ENCODE measurements around the gene ATP2B2.

ATP2B2 gene

GRCh38 chr3:10423171-10423882 lies 82.1 kb downstream of the ATP2B2 start (continued):
- no peak for TF ChIP-seq CREB5 (CRISPR knock-in tag; IDR thresholded peaks at IDR 0.05; ENCODE audit: low read depth)
- no peak for TF ChIP-seq TOX (CRISPR knock-in tag; IDR thresholded peaks at IDR 0.05; ENCODE audit: borderline replicate concordance)
- TF ChIP-seq TCF4 (CRISPR knock-in tag; IDR thresholded peaks at IDR 0.05; ENCODE audit: borderline replicate concordance) = no peak

GRCh38 chr3:10421996-10422395 lies 83.4 kb downstream of the ATP2B2 start:
- no peak for ATAC-seq
- no peak for TF ChIP-seq ZNF8 (CRISPR knock-in tag; IDR thresholded peaks at IDR 0.05)
- no peak for TF ChIP-seq ARNTL (CRISPR knock-in tag; IDR thresholded peaks at IDR 0.05; ENCODE audit: borderline replicate concordance, low read depth)
- no peak for TF ChIP-seq PPARA (CRISPR knock-in tag; IDR thresholded peaks at IDR 0.05; ENCODE audit: borderline replicate concordance)
- TF ChIP-seq PATZ1 (CRISPR knock-in tag; IDR thresholded peaks at IDR 0.05; ENCODE audit: borderline replicate concordance) = no peak

DNA sequence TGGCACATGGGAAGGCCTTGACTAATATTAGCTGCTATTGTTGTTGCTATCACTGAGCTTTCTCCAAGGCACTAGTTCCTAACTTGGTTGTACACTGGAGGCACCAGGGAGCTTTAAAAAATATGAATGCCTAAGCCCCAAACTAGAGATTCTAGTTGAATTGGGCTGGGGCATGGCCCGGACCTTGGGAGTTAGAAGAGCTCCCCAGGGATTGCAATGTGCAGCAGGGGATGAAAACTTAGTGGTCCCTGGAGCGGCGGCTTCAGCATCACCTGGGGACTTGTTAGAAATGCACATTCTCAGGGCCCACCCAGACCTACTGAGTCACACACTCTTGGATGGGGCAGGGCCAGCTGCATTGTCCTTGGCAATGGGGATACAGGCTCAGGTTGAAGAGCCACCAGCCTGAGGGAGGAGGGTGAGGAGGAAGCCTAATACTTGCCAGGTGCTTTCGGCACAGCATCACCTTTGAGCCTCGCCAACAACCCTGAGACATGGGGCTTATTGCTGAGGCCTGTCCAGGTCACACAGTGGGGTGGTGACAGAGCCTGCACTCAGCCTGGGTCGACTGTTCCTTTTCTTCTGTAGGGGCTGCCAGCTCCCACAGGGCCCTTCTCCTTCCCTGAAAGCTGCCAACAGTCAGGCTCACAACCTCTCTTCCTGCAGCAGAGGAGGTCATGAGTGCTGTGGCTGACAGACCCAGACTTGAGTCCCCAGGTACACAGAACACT lies 84.5 kb downstream of the ATP2B2 start:
- ATAC-seq = no peak
- no peak for TF ChIP-seq CSDC2 (CRISPR knock-in tag; IDR thresholded peaks at IDR 0.05)

GRCh38 chr3:10419637-10420232 lies 85.7 kb downstream of the ATP2B2 start:
- ATAC-seq = no peak
- TF ChIP-seq OSR1 (CRISPR knock-in tag; IDR thresholded peaks at IDR 0.05) = no peak
- no peak for TF ChIP-seq TCF4 (CRISPR knock-in tag; IDR thresholded peaks at IDR 0.05; ENCODE audit: borderline replicate concordance)
- no peak for TF ChIP-seq PATZ1 (CRISPR knock-in tag; IDR thresholded peaks at IDR 0.05; ENCODE audit: borderline replicate concordance)
- TF ChIP-seq POU6F1 (CRISPR knock-in tag; IDR thresholded peaks at IDR 0.05; ENCODE audit: borderline replicate concordance, low read depth) = no peak
- TF ChIP-seq TOX (CRISPR knock-in tag; IDR thresholded peaks at IDR 0.05; ENCODE audit: borderline replicate concordance) = no peak
- TF ChIP-seq, protein P1, sequence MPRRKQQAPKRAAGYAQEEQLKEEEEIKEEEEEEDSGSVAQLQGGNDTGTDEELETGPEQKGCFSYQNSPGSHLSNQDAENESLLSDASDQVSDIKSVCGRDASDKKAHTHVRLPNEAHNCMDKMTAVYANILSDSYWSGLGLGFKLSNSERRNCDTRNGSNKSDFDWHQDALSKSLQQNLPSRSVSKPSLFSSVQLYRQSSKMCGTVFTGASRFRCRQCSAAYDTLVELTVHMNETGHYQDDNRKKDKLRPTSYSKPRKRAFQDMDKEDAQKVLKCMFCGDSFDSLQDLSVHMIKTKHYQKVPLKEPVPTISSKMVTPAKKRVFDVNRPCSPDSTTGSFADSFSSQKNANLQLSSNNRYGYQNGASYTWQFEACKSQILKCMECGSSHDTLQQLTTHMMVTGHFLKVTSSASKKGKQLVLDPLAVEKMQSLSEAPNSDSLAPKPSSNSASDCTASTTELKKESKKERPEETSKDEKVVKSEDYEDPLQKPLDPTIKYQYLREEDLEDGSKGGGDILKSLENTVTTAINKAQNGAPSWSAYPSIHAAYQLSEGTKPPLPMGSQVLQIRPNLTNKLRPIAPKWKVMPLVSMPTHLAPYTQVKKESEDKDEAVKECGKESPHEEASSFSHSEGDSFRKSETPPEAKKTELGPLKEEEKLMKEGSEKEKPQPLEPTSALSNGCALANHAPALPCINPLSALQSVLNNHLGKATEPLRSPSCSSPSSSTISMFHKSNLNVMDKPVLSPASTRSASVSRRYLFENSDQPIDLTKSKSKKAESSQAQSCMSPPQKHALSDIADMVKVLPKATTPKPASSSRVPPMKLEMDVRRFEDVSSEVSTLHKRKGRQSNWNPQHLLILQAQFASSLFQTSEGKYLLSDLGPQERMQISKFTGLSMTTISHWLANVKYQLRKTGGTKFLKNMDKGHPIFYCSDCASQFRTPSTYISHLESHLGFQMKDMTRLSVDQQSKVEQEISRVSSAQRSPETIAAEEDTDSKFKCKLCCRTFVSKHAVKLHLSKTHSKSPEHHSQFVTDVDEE (CRISPR knock-in tag; IDR thresholded peaks at IDR 0.05) = no peak
- TF ChIP-seq RARB (CRISPR knock-in tag; IDR thresholded peaks at IDR 0.05) = no peak
- TF ChIP-seq ISL1 (CRISPR knock-in tag; IDR thresholded peaks at IDR 0.05) = no peak
- TF ChIP-seq ZNF565 (CRISPR knock-in tag; conservative IDR thresholded peaks at IDR 0.05; ENCODE audit: low read depth) = no peak
- TF ChIP-seq SNAI2 (CRISPR knock-in tag; IDR thresholded peaks at IDR 0.05) = no peak

All from SK-N-SH treated with all-trans-retinoic acid at 6 μM for 48 hours (cell line).